HG03442 (cell line): Measurements from ENCODE around the gene AMPD3.

ENCODE experiments used
- ATAC-seq: cut with Tn5 transposase; IDR thresholded peaks from one replicate; pipeline ENCODE4 v1.9.1; 2021; ENCODE audit warnings: mild to moderate bottlenecking, moderate library complexity; ENCODE audit not compliant: unreplicated experiment

Gene AMPD3

GRCh38 chr11:10500757-10501684 lies 46.0 kb downstream of the AMPD3 start:
- ATAC-seq, result no peak

- no peak for ATAC-seq
Observed at GRCh38 chr11:10502065-10502680, 47.1 kb downstream of the AMPD3 start.

- no peak for ATAC-seq
Observed at GRCh38 chr11:10502770-10503169, 47.7 kb downstream of the AMPD3 start.

- ATAC-seq, result no peak
Observed at GRCh38 chr11:10503221-10503620, 48.2 kb downstream of the AMPD3 start.

- no peak for ATAC-seq
Observed at GRCh38 chr11:10503777-10504480, 48.9 kb downstream of the AMPD3 start.

- no peak for ATAC-seq
Observed at GRCh38 chr11:10504490-10504889, 49.4 kb downstream of the AMPD3 start.

GRCh38 chr11:10505278-10506007 lies 50.4 kb downstream of the AMPD3 start:
- no peak for ATAC-seq

- ATAC-seq, result no peak
Observed at GRCh38 chr11:10506008-10506370, 50.9 kb downstream of the AMPD3 start.

GRCh38 chr11:10511181-10511621 lies 56.1 kb downstream of the AMPD3 start:
- ATAC-seq, result no peak

- no peak for ATAC-seq
Observed at GRCh38 chr11:10514202-10514601, 59.1 kb downstream of the AMPD3 start.

- no peak for ATAC-seq
Observed at GRCh38 chr11:10514709-10515108, 59.6 kb downstream of the AMPD3 start.

- ATAC-seq, result no peak
Observed at GRCh38 chr11:10515418-10515817, 60.4 kb downstream of the AMPD3 start.

- no peak for ATAC-seq
Observed at GRCh38 chr11:10518123-10518522, 63.1 kb downstream of the AMPD3 start.

- ATAC-seq, result no peak
Observed at GRCh38 chr11:10518891-10519290, 63.8 kb downstream of the AMPD3 start.

GRCh38 chr11:10519630-10520029 lies 64.6 kb downstream of the AMPD3 start:
- ATAC-seq, result no peak

GRCh38 chr11:10520562-10520961 lies 65.5 kb downstream of the AMPD3 start:
- ATAC-seq, result no peak

GRCh38 chr11:10522276-10522675 lies 67.2 kb downstream of the AMPD3 start:
- no peak for ATAC-seq

- ATAC-seq, result no peak
Observed at GRCh38 chr11:10522921-10523320, 67.9 kb downstream of the AMPD3 start.

- ATAC-seq, result no peak
Observed at GRCh38 chr11:10524471-10524870, 69.4 kb downstream of the AMPD3 start.

- ATAC-seq, result peak; percentile 79
Observed at GRCh38 chr11:10526974-10527918, 72.2 kb downstream of the AMPD3 start.
